ENCODE results near the gene CDC42SE2. TPM values are rescaled to one million over a fixed set of nuclear protein-coding genes. Genes with fewer than 3 reads are reported as not detected.

The CDC42SE2 gene
- total RNA-seq, 4 donors from 2014 or later, result 71.8 to 118 (median 91.8) TPM

DNA sequence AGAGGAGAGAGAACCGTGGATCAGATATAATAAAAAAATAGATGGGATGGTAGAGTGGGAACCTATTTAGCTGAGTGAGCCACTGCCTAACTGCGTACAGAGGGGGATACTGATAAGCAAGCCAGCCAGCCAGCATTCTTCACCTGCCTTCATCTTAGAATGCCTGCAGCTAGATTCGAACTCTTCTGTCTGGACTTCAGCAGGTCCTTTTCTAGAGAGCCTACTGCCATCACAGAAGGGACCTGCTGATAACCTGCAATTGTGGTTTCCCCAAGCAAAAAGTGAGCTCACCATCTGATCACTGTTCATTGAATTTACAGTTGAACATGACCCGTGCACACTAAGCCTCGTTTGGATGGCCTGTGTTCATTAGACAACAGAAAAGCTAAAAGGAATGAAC is 109.4 kb downstream of the CDC42SE2 start:
- no peak overlapping the region for H3K27ac ChIP-seq
- in situ Hi-C loops (cut with MboI; ENCODE audit: low pct_ligation_motif_present in 1 of 4, low pct_unique_long_range_greater_than_20kb in 1 of 4, low sequenced_read_pairs in 3 of 4), result loop anchor here in 1 of 4 donors (10.0 kb wide), 1 partner anchor 208 kb away; the partner anchor contains the start of gene HINT1
- WGBS, 2 donors (ENCODE audit: low coverage in 1 of 2), result 73 to 80% methylated on average over 5 of the region's 5 CpGs
- H3K4me1 ChIP-seq, result peaks cover 0 to 31% (median 8%) of the 10 kb centered on the region in 4 donors
- no peaks in the 10 kb centered on the region for H3K9me3 ChIP-seq
- intact Hi-C loops (cut with DNase I; ENCODE audit: low total_unique reads), result no loop called here
- no peaks in the 10 kb centered on the region for H3K36me3 ChIP-seq
- no peak overlapping the region for H3K4me3 ChIP-seq
- no peaks in the 10 kb centered on the region for H3K27me3 ChIP-seq
- TF ChIP-seq EP300 (IDR thresholded peaks at IDR 0.05; ENCODE audit: low read depth), result no peak
- no peak for TF ChIP-seq POLR2A (IDR thresholded peaks at IDR 0.05)
- TF ChIP-seq, protein P1, sequence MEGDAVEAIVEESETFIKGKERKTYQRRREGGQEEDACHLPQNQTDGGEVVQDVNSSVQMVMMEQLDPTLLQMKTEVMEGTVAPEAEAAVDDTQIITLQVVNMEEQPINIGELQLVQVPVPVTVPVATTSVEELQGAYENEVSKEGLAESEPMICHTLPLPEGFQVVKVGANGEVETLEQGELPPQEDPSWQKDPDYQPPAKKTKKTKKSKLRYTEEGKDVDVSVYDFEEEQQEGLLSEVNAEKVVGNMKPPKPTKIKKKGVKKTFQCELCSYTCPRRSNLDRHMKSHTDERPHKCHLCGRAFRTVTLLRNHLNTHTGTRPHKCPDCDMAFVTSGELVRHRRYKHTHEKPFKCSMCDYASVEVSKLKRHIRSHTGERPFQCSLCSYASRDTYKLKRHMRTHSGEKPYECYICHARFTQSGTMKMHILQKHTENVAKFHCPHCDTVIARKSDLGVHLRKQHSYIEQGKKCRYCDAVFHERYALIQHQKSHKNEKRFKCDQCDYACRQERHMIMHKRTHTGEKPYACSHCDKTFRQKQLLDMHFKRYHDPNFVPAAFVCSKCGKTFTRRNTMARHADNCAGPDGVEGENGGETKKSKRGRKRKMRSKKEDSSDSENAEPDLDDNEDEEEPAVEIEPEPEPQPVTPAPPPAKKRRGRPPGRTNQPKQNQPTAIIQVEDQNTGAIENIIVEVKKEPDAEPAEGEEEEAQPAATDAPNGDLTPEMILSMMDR (IDR thresholded peaks at IDR 0.05), result no peak
- no peak for TF ChIP-seq POLR2AphosphoS5 (IDR thresholded peaks at IDR 0.05)
- no peak for DNase-seq

DNA sequence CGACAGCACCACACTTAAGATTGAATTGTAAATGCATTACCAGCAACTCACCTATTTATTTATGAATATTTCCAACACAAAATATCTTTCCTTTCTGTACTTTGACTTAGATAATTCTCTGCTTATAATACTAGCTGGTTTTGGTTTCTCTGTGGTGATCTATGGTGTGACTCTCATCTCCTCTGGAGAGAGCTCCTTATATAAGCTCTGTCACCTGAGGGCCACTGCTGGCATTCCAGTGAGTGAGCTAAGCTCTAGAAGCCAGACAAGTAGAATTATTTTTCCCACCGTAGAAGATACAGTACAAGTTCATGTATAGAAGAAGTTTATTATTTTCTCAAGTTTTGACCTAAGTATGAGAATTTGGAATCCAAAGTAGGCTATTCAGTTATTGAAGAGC is 111.5 kb downstream of the CDC42SE2 start:
- Histone ChIP-seq H3K4me3 (no peak overlapping the region), H3K9me3 (no peaks in the 10 kb centered on the region), H3K27me3 (no peaks in the 10 kb centered on the region), H3K27ac (peak overlapping the region in 2 of 4 donors; percentile 39 to 43), H3K4me1 (peaks cover 5 to 52% (median 20%) of the 10 kb centered on the region in 4 donors), H3K36me3 (no peaks in the 10 kb centered on the region)
- 74 to 82% methylated on average over 2 of the region's 2 CpGs for WGBS, 2 donors (ENCODE audit: low coverage in 1 of 2)
- TF ChIP-seq, protein P1 (IDR thresholded peaks at IDR 0.05), result no peak
- TF ChIP-seq EP300 (IDR thresholded peaks at IDR 0.05; ENCODE audit: low read depth), result no peak
- TF ChIP-seq POLR2AphosphoS5 (IDR thresholded peaks at IDR 0.05), result no peak
- no peak for DNase-seq
- intact Hi-C loops (cut with DNase I; ENCODE audit: low total_unique reads) (no loop called here), in situ Hi-C loops (cut with MboI; ENCODE audit: low pct_ligation_motif_present in 1 of 4, low pct_unique_long_range_greater_than_20kb in 1 of 4, low sequenced_read_pairs in 3 of 4) (loop anchor here in 2 of 4 donors (10.0 to 25.0 kb wide), 2 partner anchors 211 to 213 kb away; partner anchors contain the start of genes HINT1 (in 2 of the 2) and LYRM7 (in 1 of the 2))

DNA sequence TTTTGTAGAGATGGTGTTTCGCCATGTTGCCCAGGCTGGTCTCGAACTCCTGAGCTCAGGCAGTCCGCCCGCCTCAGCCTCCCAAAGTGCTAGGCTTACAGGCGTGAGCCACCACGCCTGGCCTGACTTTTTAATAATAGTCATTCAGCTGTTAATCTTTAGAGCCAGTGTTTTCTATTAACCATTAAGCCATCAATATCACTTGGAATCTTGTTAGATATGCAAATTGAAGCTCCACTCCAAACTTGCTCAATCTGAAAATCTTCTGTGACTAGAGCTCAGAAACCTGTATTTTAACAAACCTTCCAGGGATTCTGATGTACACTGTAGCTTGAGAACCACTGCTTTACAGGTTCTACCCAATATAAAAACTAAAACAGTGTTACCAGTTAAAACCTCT is 113.5 kb downstream of the CDC42SE2 start:
- peaks cover 8 to 72% (median 28%) of the 10 kb centered on the region in 4 donors for H3K4me1 ChIP-seq
- peak overlapping the region in 1 of 4 donors; percentile 60 for H3K27ac ChIP-seq
- no peaks in the 10 kb centered on the region for H3K36me3 ChIP-seq
- in situ Hi-C loops (cut with MboI; ENCODE audit: low pct_ligation_motif_present in 1 of 4, low pct_unique_long_range_greater_than_20kb in 1 of 4, low sequenced_read_pairs in 3 of 4), result loop anchor here in 2 of 4 donors (10.0 to 25.0 kb wide), 2 partner anchors 213 to 215 kb away; partner anchors contain the start of genes HINT1 (in 2 of the 2) and LYRM7 (in 1 of the 2)
- 62 to 95% methylated on average over 4 to 6 of the region's 6 CpGs for WGBS, 2 donors (ENCODE audit: low coverage in 1 of 2)
- TF ChIP-seq POLR2AphosphoS5 (IDR thresholded peaks at IDR 0.05), result no peak
- TF ChIP-seq POLR2A (IDR thresholded peaks at IDR 0.05), result no peak
- no peak for TF ChIP-seq EP300 (IDR thresholded peaks at IDR 0.05; ENCODE audit: low read depth)
- TF ChIP-seq, protein P1 (IDR thresholded peaks at IDR 0.05), result no peak
- intact Hi-C loops (cut with DNase I; ENCODE audit: low total_unique reads), result no loop called here
- no peak overlapping the region for H3K4me3 ChIP-seq
- DNase-seq, result no peak
- H3K9me3 ChIP-seq, result no peaks in the 10 kb centered on the region
- H3K27me3 ChIP-seq, result no peaks in the 10 kb centered on the region

DNA sequence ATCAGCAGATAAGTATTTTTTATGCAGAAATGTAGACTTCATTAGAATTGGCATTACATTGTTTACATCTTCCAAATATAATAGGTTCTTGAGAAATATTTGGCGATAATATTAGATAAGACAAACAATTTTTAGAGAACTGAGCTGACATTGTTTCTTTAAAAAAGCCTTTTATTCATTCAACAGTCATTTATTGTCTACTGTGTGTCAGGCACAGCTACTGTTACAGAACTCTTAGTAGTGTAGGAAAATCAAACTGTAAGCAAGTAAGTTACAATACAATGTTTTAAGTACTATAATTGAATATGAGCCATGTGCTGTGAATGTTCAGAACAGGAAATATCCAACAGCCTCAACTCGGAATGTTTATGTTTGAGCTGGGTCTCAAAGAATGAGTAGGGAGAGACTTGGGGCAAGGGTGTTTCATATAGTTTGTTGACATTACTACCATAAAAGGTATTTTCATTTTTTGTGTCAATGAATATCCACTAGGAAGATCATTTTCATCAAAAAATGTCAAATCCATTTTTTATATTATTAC is 114.0 kb downstream of the CDC42SE2 start:
- TF ChIP-seq POLR2A (IDR thresholded peaks at IDR 0.05) (no peak), EP300 (IDR thresholded peaks at IDR 0.05; ENCODE audit: low read depth) (no peak), POLR2AphosphoS5 (IDR thresholded peaks at IDR 0.05) (no peak)
- TF ChIP-seq, protein P1 (IDR thresholded peaks at IDR 0.05), result no peak
- no peak for DNase-seq
- intact Hi-C loops (cut with DNase I; ENCODE audit: low total_unique reads), result no loop called here
- in situ Hi-C loops (cut with MboI; ENCODE audit: low pct_ligation_motif_present in 1 of 4, low pct_unique_long_range_greater_than_20kb in 1 of 4, low sequenced_read_pairs in 3 of 4), result loop anchor here in 2 of 4 donors (10.0 to 25.0 kb wide), 2 partner anchors 213 to 216 kb away; partner anchors contain the start of genes HINT1 (in 2 of the 2) and LYRM7 (in 1 of the 2)
- Histone ChIP-seq H3K36me3 (no peaks in the 10 kb centered on the region), H3K27ac (peak overlapping the region; percentile 51 to 69 (median 61)), H3K4me3 (no peak overlapping the region), H3K27me3 (no peaks in the 10 kb centered on the region), H3K9me3 (no peaks in the 10 kb centered on the region), H3K4me1 (peaks cover 12 to 76% (median 32%) of the 10 kb centered on the region in 4 donors)
- 46 to 51% methylated on average over 2 of the region's 2 CpGs for WGBS, 2 donors (ENCODE audit: low coverage in 1 of 2)
